CD4-positive, alpha-beta T cell treated with Interleukin-10 for 1 hour (primary cell): ENCODE results near the gene HBD.

ENCODE experiments used
- DNase-seq: peaks from one replicate; pipeline ENCODE4 v3.0.0-alpha.2; 2020

HBD gene

DNA sequence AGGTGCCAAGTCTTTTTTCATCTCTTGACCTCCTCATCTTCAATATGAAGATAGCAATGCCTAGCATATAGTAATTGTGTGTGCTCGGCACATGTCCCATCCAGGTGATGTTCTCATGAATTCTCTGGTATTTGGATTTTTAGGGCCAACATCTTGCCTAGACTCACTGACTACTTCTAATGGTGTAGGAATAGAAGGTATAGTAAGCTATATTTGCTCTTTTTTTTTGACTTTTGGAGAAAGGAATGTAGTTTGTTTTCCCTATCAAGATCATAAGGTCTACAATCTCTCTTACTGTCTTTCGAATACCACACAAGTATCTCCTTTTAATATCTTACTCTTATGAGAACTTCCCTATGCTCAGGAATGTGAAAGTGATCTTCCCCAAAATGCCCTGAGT lies 3.2 kb downstream of the HBD start:
- DNase-seq = no peak

DNA sequence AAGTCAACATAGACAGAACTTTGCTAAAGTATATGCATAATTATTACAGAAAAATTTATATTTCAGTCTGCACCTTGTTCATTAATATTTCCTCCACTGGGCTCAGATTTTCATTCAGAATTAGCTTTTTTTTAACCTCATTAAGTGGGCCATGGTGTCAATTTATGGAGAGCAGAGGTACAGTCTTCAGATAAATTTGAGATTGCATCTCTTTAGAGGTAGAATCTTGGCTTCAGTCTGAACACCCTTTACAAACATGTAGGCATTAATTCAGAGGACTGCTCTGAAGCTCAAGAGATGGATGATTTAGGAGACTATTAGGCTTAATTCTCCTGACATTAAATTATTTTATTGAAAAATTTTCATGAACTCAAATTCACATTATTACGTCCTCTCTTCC lies 4.0 kb downstream of the HBD start:
- no peak for DNase-seq

DNA sequence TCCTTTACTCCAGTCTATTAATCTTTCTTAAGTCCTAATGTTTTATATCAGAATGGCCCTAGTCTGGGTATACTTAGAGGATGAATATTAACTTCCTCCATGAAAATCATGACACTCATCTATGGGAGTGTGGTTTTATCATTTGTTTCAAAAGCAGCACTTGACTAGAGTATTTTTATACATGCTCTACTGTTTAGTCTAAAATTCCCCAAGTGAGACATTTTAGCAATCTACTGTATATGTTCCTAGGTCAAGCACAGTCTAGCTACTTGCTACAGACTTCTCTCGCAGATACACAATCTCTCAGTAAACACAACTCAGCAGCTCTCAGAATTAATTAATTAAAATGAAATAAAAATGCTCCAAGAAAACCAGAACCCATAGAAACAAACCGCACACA lies 4.5 kb downstream of the HBD start:
- no peak for DNase-seq

- DNase-seq = no peak
These were observed 4.9 kb downstream of the HBD start for GRCh38 chr11:5229356-5229755.

GRCh38 chr11:5228124-5228523 lies 6.2 kb downstream of the HBD start:
- no peak for DNase-seq

DNA sequence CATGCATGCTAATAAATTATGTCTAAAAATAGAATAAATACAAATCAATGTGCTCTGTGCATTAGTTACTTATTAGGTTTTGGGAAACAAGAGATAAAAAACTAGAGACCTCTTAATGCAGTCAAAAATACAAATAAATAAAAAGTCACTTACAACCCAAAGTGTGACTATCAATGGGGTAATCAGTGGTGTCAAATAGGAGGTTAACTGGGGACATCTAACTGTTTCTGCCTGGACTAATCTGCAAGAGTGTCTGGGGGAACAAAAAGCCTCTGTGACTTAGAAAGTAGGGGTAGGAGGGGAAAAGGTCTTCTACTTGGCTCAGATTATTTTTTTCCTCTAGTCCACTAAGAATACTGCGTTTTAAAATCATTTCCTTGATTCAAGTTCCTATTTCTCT lies 6.6 kb downstream of the HBD start:
- no peak for DNase-seq

GRCh38 chr11:5226732-5227310 lies 7.5 kb downstream of the HBD start, which contains the start of gene HBB:
Gene HBB, minus strand, starts transcription at chr11:5227071. Its CDS starts 50 bp downstream, at chr11:5227021.
- no peak for DNase-seq

- DNase-seq = no peak
These were observed 8.8 kb downstream of the HBD start for GRCh38 chr11:5225480-5225871.

GRCh38 chr11:5224538-5225479 lies 9.5 kb downstream of the HBD start:
- no peak for DNase-seq

- DNase-seq = no peak
These were observed 10.6 kb downstream of the HBD start for GRCh38 chr11:5223686-5224085.

DNA sequence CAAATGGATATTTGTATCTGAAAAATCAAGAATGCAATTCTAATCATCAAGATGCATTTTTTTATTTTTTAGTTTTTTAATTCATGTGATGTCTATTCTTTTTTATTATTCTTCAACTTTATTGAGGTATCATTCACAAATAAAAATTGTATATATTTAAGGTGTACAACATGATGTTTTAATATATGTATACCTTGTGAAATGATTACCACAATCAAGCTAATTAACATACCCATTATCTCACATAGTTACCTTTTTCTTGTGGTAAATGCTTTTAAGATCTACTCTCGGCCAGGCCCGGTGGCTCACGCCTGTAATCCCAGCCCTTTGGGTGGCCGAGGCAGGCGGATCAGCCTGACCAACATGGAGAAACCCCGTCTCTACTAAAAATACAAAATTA lies 11.1 kb downstream of the HBD start:
- DNase-seq = no peak

DNA sequence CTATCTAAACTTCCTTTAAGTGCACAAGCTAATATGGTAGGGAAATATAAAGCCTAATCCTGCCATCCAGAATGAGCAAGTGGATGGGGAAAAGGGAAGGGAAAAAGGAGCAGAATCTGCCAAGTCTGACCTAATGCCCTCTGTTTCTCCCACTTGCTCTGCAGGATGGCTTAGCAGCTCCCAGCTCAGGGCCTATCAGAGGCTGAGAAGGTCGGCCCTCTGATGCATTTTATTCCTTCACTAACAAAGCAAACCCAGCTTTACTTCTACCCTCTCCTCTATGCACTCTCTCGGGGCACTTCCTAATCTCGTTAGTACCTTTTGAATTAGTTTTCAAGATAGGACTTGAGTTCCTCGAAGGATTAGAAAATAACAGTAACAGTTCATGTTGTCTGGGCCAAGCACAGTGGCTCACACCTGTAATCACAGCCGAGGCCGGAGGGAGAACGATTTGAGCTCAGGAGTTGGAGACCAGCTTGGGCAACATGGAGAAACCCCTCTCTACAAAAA lies 23.9 kb downstream of the HBD start:
- DNase-seq = no peak

- no peak for DNase-seq
These were observed 29.5 kb downstream of the HBD start for GRCh38 chr11:5204787-5205186.

DNA sequence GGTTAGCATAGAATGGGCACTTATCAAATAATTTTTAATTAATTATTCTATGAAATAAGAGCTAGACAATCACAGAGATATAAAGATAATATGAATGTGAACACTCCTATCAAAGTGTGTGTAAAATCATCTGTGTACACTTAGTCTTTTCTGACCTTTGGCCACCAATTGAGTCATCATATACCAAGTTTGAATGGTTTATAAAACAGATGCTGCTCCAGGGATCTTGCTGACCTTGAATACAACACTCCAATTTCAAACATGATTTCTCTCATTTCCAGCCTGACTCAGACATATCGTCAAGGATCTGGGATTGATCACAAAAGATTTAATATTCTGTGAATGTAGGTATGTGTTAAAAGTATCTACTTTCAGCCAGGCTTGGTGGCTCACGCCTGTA lies 30.9 kb downstream of the HBD start:
- DNase-seq = no peak

DNA sequence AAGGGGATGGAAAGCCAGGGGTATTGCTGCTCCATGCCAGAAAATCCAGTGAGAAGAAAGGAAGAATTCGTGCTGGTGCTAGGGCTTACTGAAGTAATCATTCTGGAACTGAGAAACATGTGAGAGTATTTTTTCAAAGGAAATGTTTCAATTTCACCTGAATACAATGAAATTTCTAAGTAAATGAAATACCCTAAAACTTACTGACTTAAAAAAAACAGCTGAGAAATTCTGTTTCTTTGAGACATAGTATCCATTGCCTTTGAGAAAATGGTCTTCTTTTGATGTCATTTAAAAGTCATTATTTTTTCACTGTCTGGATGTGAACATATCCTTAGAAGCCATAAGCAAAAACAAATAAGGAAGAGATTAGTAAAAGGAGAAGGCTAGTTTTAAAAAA lies 33.7 kb downstream of the HBD start, which contains the start of gene OR51V1:
OR51V1 (minus strand) TSS at position 101 of the 400 bp plus-strand sequence; CDS start at position 101, 0 bp downstream.
- DNase-seq = no peak

DNA sequence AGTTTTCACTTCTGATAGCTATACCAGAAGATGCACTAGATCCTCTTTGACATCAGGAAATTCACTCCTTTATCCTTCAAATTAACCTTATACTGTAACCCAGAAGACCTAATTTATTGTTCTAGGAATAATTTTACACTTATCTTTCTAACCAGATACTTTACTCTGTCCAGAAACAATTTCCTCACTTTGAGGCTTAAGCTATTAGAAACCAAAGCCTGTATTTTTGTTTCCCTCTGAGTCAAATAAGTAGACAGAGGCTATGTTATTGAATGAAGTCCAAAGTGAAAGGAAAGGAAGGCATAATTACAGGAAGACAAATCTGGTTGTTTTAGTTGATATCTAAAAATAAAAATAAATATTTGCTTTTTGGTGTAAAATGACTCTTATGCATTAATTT lies 36.0 kb downstream of the HBD start:
- no peak for DNase-seq

- no peak for DNase-seq
These were observed 36.7 kb downstream of the HBD start for GRCh38 chr11:5197536-5197935.

DNA sequence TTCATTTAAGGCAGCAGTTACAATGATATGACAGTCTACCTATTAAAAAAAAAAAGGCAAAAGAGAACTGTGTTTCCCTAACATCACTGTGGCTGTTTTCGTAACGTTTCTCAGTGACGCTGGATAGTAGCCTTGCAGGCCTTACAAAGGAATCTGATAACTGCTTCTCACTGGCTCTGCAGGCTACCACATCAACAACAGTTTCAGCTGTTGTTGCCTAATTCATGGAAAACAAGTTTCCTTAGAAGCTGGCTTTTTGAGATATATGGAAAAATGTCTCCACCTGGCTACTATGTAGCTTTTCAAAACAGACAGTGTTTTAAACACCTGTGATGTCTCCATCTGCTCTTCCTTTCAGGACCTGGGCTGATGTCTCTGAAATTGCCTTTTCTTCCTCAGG lies 37.6 kb downstream of the HBD start:
- DNase-seq = no peak

- no peak for DNase-seq
These were observed 38.2 kb downstream of the HBD start for GRCh38 chr11:5196067-5196466.

GRCh38 chr11:5192738-5193137 lies 41.5 kb downstream of the HBD start:
- no peak for DNase-seq

GRCh38 chr11:5188201-5188600 lies 46.1 kb downstream of the HBD start:
- no peak for DNase-seq
